ENCODE results near the gene ACP4.

ACP4 gene

DNA sequence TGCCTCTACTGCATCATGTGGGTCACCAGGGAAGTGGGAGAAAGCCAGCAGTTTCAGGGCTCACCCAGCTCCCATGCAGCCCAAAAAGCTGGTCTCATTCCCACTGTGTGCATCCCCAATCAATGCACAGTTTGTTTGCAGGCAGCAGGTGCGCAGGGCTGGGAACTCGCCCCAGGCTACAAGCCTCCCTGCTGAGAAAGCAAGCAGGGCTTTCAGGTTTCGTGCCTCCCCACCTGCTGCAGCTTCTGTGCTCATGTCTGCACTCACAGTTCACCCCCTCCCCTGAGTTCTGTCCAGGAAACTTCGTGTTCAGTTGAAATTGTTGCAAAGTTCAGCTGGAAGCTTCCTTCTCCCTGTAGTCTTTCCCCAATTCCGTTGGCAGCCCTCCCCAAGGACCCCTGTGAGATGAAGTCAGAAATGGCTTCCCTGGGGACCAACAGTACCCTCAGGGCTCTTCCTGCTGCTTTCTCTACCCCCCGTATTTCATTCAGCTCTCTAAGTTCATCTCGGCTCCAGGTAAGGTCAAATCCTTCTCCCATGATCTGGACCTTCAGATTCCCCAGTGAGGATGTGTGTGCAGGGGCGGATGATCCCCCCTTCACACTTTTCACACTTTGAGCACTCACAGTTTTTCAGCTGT is 54.2 kb downstream of the ACP4 start:
- DNase-seq (ENCODE audit: low read depth in 3 of 3), result no peak
